Trophoblast cell (in vitro differentiated cells and primary cell): ENCODE results near the gene OVCH2.

ENCODE experiments used
- DNase-seq, 2 donors: peaks; one replicate each; pipeline ENCODE4 v3.0.0-alpha.2; 2016
- H2AFZ ChIP-seq: 2 replicates; pipeline ENCODE4 v1.6.1; 2013; ENCODE audit warnings: low read length, moderate library complexity, mild to moderate bottlenecking; ENCODE audit not compliant: insufficient read depth, poor library complexity
- H2AK5ac ChIP-seq: 2 replicates; pipeline ENCODE4 v1.6.1; 2013; ENCODE audit warnings: mild to moderate bottlenecking, low read length
- H2BK120ac ChIP-seq: 2 replicates; pipeline ENCODE4 v1.6.1; 2013; ENCODE audit warnings: low read length, mild to moderate bottlenecking, moderate library complexity; ENCODE audit not compliant: insufficient read depth, poor library complexity
- H2BK12ac ChIP-seq: 2 replicates; pipeline ENCODE4 v1.6.1; 2013; ENCODE audit warnings: mild to moderate bottlenecking, low read length, moderate library complexity
- H2BK5ac ChIP-seq: 2 replicates; pipeline ENCODE4 v1.6.1; 2013; ENCODE audit warnings: low read length, low read depth, moderate library complexity, mild to moderate bottlenecking; ENCODE audit not compliant: poor library complexity
- H3K14ac ChIP-seq: 2 replicates; pipeline ENCODE4 v1.6.1; 2013; ENCODE audit warnings: mild to moderate bottlenecking, low read length
- H3K18ac ChIP-seq: 2 replicates; pipeline ENCODE4 v1.6.1; 2013; ENCODE audit warnings: mild to moderate bottlenecking, low read length
- H3K23ac ChIP-seq: 2 replicates; pipeline ENCODE4 v1.6.1; 2013; ENCODE audit warnings: low read length
- H3K27ac ChIP-seq: 2 replicates; pipeline ENCODE4 v1.5.1; 2013; ENCODE audit warnings: low read depth, mild to moderate bottlenecking, inconsistent platforms, low read length, moderate library complexity
- H3K27me3 ChIP-seq: 2 replicates; pipeline ENCODE4 v1.6.1; 2013; ENCODE audit warnings: inconsistent platforms, mild to moderate bottlenecking, low read length, moderate library complexity; ENCODE audit not compliant: insufficient read depth
- H3K36me3 ChIP-seq, 2 experiments: 1 replicate in 1 of 2; 2 replicates in 1 of 2; pipeline ENCODE4 v1.6.1; 2013; ENCODE audit warnings: low read length in 2 of 2, mild to moderate bottlenecking in 2 of 2, moderate library complexity in 1 of 2; ENCODE audit not compliant: insufficient read depth in 2 of 2, control insufficient read depth in 1 of 2
- H3K4ac ChIP-seq: 2 replicates; pipeline ENCODE4 v1.6.1; 2013; ENCODE audit warnings: low read depth, mild to moderate bottlenecking, low read length, moderate library complexity
- H3K4me1 ChIP-seq, 2 experiments: 1 replicate in 1 of 2; 2 replicates in 1 of 2; pipeline ENCODE4 v1.6.1; 2013; ENCODE audit warnings: low read length in 2 of 2, mild to moderate bottlenecking in 2 of 2, moderate library complexity in 1 of 2; ENCODE audit not compliant: insufficient read depth in 2 of 2, control insufficient read depth in 1 of 2
- H3K4me2 ChIP-seq: 2 replicates; pipeline ENCODE4 v1.6.1; 2013; ENCODE audit warnings: inconsistent platforms, mild to moderate bottlenecking, low read length, moderate library complexity
- H3K4me3 ChIP-seq: 2 replicates; pipeline ENCODE4 v1.5.1; 2013; ENCODE audit warnings: mild to moderate bottlenecking, low read depth, low read length, inconsistent platforms
- H3K79me1 ChIP-seq: one replicate; pipeline ENCODE4 v1.6.1; 2013; ENCODE audit warnings: low read length
- H3K79me2 ChIP-seq: 2 replicates; pipeline ENCODE4 v1.6.1; 2013; ENCODE audit warnings: low read length, mild to moderate bottlenecking; ENCODE audit not compliant: control insufficient read depth, insufficient read depth, poor library complexity
- H3K9ac ChIP-seq: 2 replicates; pipeline ENCODE4 v1.6.1; 2013; ENCODE audit warnings: mild to moderate bottlenecking, low read length
- H3K9me3 ChIP-seq: 2 replicates; pipeline ENCODE4 v1.6.1; 2013; ENCODE audit warnings: low read depth, mild to moderate bottlenecking, control low read depth, inconsistent platforms, low read length; ENCODE audit not compliant: insufficient read depth
- H4K12ac ChIP-seq: 2 replicates; pipeline ENCODE4 v1.6.1; 2013; ENCODE audit warnings: low read depth, mild to moderate bottlenecking, low read length, moderate library complexity
- H4K8ac ChIP-seq: 2 replicates; pipeline ENCODE4 v1.6.1; 2013; ENCODE audit warnings: low read depth, mild to moderate bottlenecking, low read length, moderate library complexity
- H4K91ac ChIP-seq: one replicate; pipeline ENCODE4 v1.6.1; 2013; ENCODE audit warnings: low read depth, mild to moderate bottlenecking, low read length, moderate library complexity
- WGBS: extraction: QIAGEN DNeasy Blood & Tissue Kit; methylation state at CpG from one replicate; pipeline ENCODE4 v1.1.7; 2013; ENCODE audit warnings: missing lambda C conversion rate; ENCODE audit not compliant: insufficient read length, insufficient coverage; ENCODE audit errors: extremely low coverage; 5-methylcytosine and 5-hydroxymethylcytosine counted together

Gene OVCH2

DNA sequence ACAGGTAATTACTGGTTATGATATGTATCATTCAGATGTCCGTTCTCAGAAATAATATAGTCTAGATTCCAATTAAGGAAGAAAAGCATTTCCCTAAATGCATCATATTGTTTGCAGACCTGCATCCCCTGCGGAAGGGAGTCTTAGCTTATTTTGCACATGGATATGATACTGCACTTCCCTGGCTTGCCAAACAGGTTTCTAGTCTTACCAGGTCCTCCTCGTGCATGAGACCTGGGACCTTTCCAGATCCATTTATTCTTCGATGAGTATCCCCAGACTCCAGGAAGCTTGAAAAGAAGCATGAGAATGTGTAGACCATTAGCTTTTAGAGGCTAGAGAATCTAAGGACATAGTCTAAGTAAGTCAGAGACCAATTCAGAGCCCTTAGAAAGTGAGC, 63.5 kb downstream of the OVCH2 start:
- Histone ChIP-seq H2BK5ac (no peak overlapping the region), H3K4me2 (no peak overlapping the region), H3K9me3 (no peaks in the 10 kb centered on the region), H3K79me2 (no peaks in the 10 kb centered on the region), H2BK120ac (no peak overlapping the region), H3K9ac (no peak overlapping the region), H3K4me3 (no peak overlapping the region), H3K27ac (no peak overlapping the region), H4K91ac (no peak overlapping the region), H3K36me3 (peaks cover 11 to 25% of the 10 kb centered on the region in 2 experiments), H4K12ac (no peak overlapping the region), H3K4me1 (peaks cover 6 to 11% of the 10 kb centered on the region in 2 experiments), H3K18ac (no peak overlapping the region), H4K8ac (no peak overlapping the region), H2AK5ac (no peak overlapping the region), H3K14ac (no peak overlapping the region), H3K4ac (no peak overlapping the region), H3K27me3 (no peaks in the 10 kb centered on the region), H3K79me1 (peaks cover 3% of the 10 kb centered on the region), H2AFZ (no peak overlapping the region), H3K23ac (no peak overlapping the region), H2BK12ac (no peak overlapping the region)
- no CpG with 5 or more reads among the region's 4 CpGs for WGBS
- no peak for DNase-seq

DNA sequence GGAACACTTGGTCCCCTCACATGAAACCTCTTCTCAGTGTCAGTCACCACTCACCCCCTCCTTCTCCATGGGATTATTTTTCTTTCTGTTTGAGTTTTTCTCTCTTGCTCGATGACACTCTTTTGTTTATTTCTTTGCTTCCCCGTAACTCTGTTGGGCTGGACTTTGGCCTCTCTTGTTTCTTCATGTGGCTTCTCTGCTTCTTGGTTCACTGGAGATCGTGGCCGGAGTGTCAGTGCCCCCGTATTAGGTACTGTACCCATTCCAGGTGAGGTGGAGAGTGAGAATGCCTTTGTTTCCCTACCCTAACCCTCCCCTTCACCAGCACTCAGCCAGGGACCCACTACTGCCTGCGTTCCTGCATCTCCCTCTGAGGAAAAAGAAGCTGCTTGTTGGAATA, 65.5 kb downstream of the OVCH2 start:
- no peak overlapping the region for H3K4me2 ChIP-seq
- no peak overlapping the region for H4K91ac ChIP-seq
- H3K27me3 ChIP-seq = no peaks in the 10 kb centered on the region
- no peak overlapping the region for H2BK120ac ChIP-seq
- H4K8ac ChIP-seq = no peak overlapping the region
- peaks cover 13 to 37% of the 10 kb centered on the region in 2 experiments for H3K36me3 ChIP-seq
- no peak overlapping the region for H3K18ac ChIP-seq
- no peaks in the 10 kb centered on the region for H3K9me3 ChIP-seq
- H2AFZ ChIP-seq = no peak overlapping the region
- H3K23ac ChIP-seq = no peak overlapping the region
- H3K4ac ChIP-seq = no peak overlapping the region
- no peak overlapping the region for H3K4me3 ChIP-seq
- no CpG with 5 or more reads among the region's 6 CpGs for WGBS
- H2BK5ac ChIP-seq = no peak overlapping the region
- no peak overlapping the region for H2AK5ac ChIP-seq
- H2BK12ac ChIP-seq = no peak overlapping the region
- no peak overlapping the region for H3K14ac ChIP-seq
- no peak overlapping the region for H3K27ac ChIP-seq
- no peak overlapping the region for H3K9ac ChIP-seq
- H4K12ac ChIP-seq = no peak overlapping the region
- no peak for DNase-seq
- peaks cover 3% of the 10 kb centered on the region for H3K79me1 ChIP-seq
- H3K79me2 ChIP-seq = no peaks in the 10 kb centered on the region
- H3K4me1 ChIP-seq = peaks cover 6 to 20% of the 10 kb centered on the region in 2 experiments

DNA sequence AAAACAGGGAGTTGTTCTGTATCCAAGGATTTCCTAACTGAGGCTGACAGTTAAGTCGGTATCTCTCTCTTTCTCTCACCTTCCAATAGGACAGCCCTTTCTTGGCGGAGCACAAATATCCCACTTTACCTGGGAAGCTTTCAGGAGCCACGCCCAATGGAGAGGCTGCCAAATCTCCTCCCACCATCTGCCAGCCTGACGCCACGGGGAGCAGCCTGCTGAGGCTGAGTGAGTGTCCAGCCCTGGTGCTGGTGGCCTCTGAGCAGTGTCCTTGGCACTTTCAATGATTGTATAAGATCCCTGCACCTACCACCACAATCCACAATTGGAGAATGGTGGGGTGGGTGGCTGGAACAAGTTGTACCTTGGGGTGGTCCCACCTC, 66.6 kb downstream of the OVCH2 start:
- peaks cover 6 to 18% of the 10 kb centered on the region in 2 experiments for H3K4me1 ChIP-seq
- H3K79me1 ChIP-seq = no peaks in the 10 kb centered on the region
- H3K4me2 ChIP-seq = no peak overlapping the region
- no CpG with 5 or more reads among the region's 5 CpGs for WGBS
- H3K9ac ChIP-seq = no peak overlapping the region
- H2AK5ac ChIP-seq = no peak overlapping the region
- no peak overlapping the region for H3K14ac ChIP-seq
- no peak overlapping the region for H3K23ac ChIP-seq
- no peak overlapping the region for H4K12ac ChIP-seq
- H4K91ac ChIP-seq = no peak overlapping the region
- H3K27ac ChIP-seq = no peak overlapping the region
- H3K27me3 ChIP-seq = no peaks in the 10 kb centered on the region
- no peak overlapping the region for H4K8ac ChIP-seq
- no peaks in the 10 kb centered on the region for H3K9me3 ChIP-seq
- no peak overlapping the region for H3K18ac ChIP-seq
- H3K4me3 ChIP-seq = no peak overlapping the region
- no peaks in the 10 kb centered on the region for H3K79me2 ChIP-seq
- no peak overlapping the region for H2BK12ac ChIP-seq
- H2AFZ ChIP-seq = no peak overlapping the region
- peaks cover 16 to 43% of the 10 kb centered on the region in 2 experiments for H3K36me3 ChIP-seq
- no peak overlapping the region for H2BK120ac ChIP-seq
- H3K4ac ChIP-seq = no peak overlapping the region
- no peak for DNase-seq
- H2BK5ac ChIP-seq = no peak overlapping the region
